ENCODE results near the gene TMEM62.
A peak's percentile ranks its signal among the peaks of the same experiment; 100 is the strongest.
"Not testable (repeated sequence)": the region's sequence is repeated elsewhere in the genome, so short reads cannot be mapped to it uniquely, and the experiment has no call there.

The TMEM62 gene

DNA sequence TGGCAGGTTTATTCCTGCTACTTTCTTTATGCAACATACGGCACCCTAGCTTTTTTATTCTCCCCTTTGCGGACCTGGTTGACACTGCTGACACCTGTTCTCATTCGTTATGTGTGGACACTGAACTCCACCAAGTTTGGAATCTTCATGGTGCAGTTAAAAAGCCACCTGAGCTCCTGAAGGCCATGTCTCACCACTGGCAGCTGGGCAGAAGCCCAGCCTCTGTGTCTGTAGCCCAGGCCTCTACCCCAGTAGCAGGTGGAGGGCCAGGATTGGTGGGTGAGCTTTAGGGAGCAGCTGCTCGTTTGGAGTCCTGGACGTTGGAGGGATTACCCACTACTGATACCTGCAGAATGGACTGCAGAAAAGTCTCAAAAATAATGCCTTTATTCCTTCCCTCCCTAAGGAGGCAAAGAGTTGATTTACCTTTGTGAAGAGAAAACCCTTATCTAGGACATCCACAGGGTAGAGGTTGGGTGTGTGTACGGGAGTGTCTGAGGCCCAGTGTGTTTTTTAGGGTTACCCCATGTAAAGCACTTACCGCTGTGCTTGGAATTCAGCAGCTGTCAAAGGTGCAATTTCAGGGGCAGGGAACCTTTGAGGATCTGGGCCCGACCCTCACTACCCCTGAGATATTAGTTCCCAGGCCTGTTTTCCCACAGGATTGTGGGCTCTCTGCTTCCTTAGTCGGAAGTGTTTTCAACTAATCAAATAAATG lies 51.2 kb downstream of the TMEM62 start:
- DNase-seq, result no peak

DNA sequence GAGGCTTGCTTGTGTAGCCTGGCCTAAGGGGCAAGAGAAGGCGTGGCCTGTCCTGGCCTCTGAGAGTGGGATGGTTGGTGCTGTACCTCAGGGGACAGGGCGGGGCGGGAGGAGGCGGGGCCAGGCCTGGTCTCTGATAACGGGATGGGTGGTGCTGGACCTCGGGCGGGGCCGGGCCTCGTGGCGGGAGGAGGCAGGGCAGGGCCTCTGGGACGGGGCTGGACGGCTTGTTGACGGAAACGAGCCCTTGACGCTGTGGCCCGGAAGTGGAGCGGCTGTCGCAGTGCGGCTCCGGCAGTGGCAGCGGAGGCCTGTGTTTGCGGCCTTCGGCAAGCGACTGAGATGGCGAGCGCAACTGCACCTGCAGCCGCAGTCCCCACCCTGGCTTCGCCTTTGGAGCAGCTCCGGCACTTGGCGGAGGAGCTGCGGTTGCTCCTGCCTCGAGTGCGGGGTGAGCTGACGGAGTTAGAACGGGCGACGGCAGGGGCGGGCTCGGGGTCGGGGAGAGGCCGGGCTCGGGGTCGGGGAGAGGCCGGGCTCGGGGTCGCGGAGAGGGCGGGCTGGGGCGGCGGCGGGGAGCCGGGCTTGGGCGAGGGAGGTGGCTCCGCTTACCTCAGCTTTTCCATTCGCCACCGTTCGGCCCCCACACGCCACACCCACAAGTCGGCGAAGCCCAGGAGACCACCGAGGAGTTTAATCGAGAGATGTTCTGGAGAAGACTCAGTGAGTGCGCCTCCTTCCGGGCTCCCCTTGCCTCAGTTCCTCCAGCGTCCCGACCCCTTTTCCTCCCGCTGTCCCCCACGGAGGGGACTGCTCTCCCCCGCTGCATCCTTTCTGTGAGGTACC lies 52.0 kb downstream of the TMEM62 start, which contains the start of gene CCNDBP1:
TSS of gene CCNDBP1 (plus strand) at position 247 of the 846 bp plus-strand sequence. CDS start at position 343, 96 bp downstream.
- peak; percentile 60 for DNase-seq

- DNase-seq, result no peak
Observed at GRCh38 chr15:43186003-43186353, 52.6 kb downstream of the TMEM62 start.

DNA sequence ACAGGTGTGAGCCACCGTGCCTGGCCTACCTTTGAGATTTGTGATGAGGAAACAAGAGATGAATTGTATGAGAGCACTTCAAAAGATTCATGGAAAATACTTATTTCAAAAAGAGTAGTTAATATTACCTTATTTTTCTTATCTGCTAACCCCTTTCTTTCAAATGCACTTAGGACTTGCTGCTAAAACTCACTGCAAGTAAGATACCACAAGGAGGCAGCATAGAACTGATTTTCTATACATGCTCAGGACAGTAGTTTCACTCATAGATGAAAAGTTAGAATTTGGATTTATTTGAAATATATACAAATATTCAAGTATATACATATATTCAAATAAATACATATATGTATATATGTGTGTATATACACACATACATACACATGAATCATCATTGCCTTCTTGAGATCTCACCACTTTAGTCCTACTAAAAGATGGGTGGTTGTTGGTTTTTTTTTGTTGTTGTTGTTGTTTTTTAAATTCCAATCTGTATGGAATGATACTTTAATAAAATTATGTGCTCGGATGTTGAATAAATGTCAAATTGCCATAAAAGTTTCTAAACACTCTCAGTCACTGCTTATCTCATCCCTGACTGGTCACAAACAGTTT lies 54.3 kb downstream of the TMEM62 start:
- DNase-seq, result no peak

- DNase-seq, result no peak
Observed at GRCh38 chr15:43189296-43189695, 55.9 kb downstream of the TMEM62 start.

GRCh38 chr15:43190178-43190577 lies 56.8 kb downstream of the TMEM62 start:
- DNase-seq, result no peak

GRCh38 chr15:43193710-43194109 lies 60.3 kb downstream of the TMEM62 start:
- no peak for DNase-seq

GRCh38 chr15:43194795-43195194 lies 61.4 kb downstream of the TMEM62 start:
- DNase-seq, result no peak

GRCh38 chr15:43196760-43197548 lies 63.6 kb downstream of the TMEM62 start:
- no peak for DNase-seq

GRCh38 chr15:43197773-43198172 lies 64.4 kb downstream of the TMEM62 start:
- not testable (repeated sequence) for DNase-seq

- not testable (repeated sequence) for DNase-seq
Observed at GRCh38 chr15:43198556-43198955, 65.2 kb downstream of the TMEM62 start.

DNA sequence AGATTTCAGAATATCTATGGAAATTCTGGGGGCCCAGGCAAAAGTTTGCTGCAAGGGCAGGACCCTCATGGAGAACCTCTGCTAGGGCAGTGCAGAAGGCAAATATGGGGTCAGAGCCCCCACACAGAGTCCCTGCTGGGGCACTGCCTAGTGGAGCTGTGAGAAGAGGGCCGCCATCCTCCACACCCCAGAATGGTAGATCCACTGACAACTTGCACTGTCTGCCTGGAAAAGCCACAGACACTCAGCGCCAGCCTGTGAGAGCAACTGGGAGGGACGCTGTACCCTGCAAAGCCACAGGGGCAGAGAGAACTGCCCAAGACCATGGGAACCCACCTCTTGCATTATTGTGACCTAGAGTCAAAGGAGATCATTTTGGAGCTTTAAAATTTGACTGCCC lies 65.6 kb downstream of the TMEM62 start:
- no peak for DNase-seq

DNA sequence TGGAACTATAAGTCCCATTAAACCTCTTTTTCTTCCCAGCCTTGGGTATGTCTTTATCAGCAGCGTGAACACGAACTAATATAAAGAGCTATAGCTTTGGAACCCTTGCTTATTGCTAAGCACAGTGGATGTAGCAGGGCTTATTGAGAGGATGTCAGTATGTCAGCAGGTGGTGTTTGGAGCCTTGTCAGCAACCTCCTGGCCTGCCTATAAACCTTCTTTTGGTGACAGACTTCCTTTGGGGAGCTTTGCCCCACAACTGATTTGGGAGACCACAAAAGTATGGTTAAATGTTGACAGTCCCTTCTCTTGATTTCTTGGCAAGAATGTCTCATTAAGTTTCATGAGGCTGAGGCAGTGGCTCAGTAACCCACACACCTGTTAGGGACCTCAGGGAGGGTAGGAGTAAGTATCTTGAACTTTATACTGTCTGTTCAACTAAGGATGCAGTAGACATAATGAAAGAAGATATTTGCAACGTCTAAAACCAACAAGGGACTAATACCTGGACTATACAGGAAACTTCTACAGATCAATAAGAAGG lies 66.6 kb downstream of the TMEM62 start:
- DNase-seq, result no peak

- peak; percentile 7 for DNase-seq
Observed at GRCh38 chr15:43204016-43204901, 70.9 kb downstream of the TMEM62 start.

GRCh38 chr15:43206054-43206453 lies 72.7 kb downstream of the TMEM62 start:
- DNase-seq, result no peak

- no peak for DNase-seq
Observed at GRCh38 chr15:43207024-43207423, 73.6 kb downstream of the TMEM62 start.

- DNase-seq, result no peak
Observed at GRCh38 chr15:43208052-43209002, 74.9 kb downstream of the TMEM62 start.

- no peak for DNase-seq
Observed at GRCh38 chr15:43209059-43209824, 75.9 kb downstream of the TMEM62 start.

GRCh38 chr15:43210172-43210745 lies 76.9 kb downstream of the TMEM62 start:
- no peak for DNase-seq
